Transverse colon (tissue), 4 donors: ENCODE results near the gene MYDGF. TPM values are rescaled to one million over a fixed set of nuclear protein-coding genes. Genes with fewer than 3 reads are reported as not detected.
A peak's percentile ranks its signal among the peaks of the same experiment; 100 is the strongest.

Experiments
- DNase-seq: peaks from one replicate; pipeline ENCODE4 v3.0.0-alpha.2; 2019
- H3K27ac ChIP-seq, 4 donors: fragments of 200-600 bp; sonication (generic); 2 replicates each; pipeline ENCODE4 v1.5.1; 2016 to 2018; ENCODE audit warnings: inconsistent platforms in 4 of 4
- H3K27me3 ChIP-seq: fragments of 200-600 bp; sonication (generic); 2 replicates; pipeline ENCODE4 v1.5.1; 2017; ENCODE audit warnings: inconsistent platforms
- H3K36me3 ChIP-seq, 4 donors: fragments of 200-600 bp; sonication (generic); 2 replicates each; pipeline ENCODE4 v1.5.1; 2017 to 2019; ENCODE audit warnings: inconsistent platforms in 4 of 4
- H3K4me1 ChIP-seq, 4 donors: fragments of 200-600 bp; sonication (generic); 2 replicates each; pipeline ENCODE4 v1.5.1; 2017 to 2020; ENCODE audit warnings: inconsistent platforms in 4 of 4
- H3K4me3 ChIP-seq, 4 donors: fragments of 200-600 bp; sonication (generic); 1 replicate in 1 of 4; 2 replicates in 3 of 4; pipeline versions ENCODE4 v1.5.1 to v1.6.1; 2017 to 2019; ENCODE audit warnings: inconsistent platforms in 4 of 4
- H3K9me3 ChIP-seq, 2 donors: fragments of 200-600 bp; sonication (generic); 2 replicates each; pipeline ENCODE4 v1.5.1; 2017 to 2019; ENCODE audit warnings: inconsistent platforms in 2 of 2
- CTCF ChIP-seq, 5 experiments: fragments of 200-600 bp in 3 of 5; fragments of 450-650 bp in 2 of 5; sonication (generic) in 3 of 5; IDR thresholded peaks; 1 replicate in 2 of 5; 2 replicates in 3 of 5; pipeline ENCODE4 v1.5.1; 2016 to 2017; ENCODE audit warnings: antibody characterized with exemption in 5 of 5, inconsistent platforms in 3 of 5, mild to moderate bottlenecking in 2 of 5, moderate library complexity in 1 of 5
- EP300 ChIP-seq: sonication (generic); formaldehyde crosslinking; IDR thresholded peaks from one replicate; pipeline ENCODE4 v1.6.1; 2017; ENCODE audit warnings: antibody characterized with exemption, low read depth
- POLR2A ChIP-seq: fragments of 450-650 bp; IDR thresholded peaks from one replicate; pipeline ENCODE4 v1.6.1; 2016; ENCODE audit warnings: antibody characterized with exemption, mild to moderate bottlenecking, moderate library complexity
- POLR2AphosphoS5 ChIP-seq, 3 donors: sonication (generic); formaldehyde crosslinking; IDR thresholded peaks; one replicate each; pipeline ENCODE4 v1.6.1; 2016; ENCODE audit warnings: antibody characterized with exemption in 3 of 3
- WGBS, 2 donors: methylation state at CpG; one replicate each; pipeline ENCODE4 v1.1.5; 2018; ENCODE audit warnings: low coverage in 1 of 2; 5-methylcytosine and 5-hydroxymethylcytosine counted together
- in situ Hi-C, 4 donors: fragments of 200-750 bp; cut with MboI; loops; one replicate each; pipeline versions ENCODE4 v1.15.0 to v1.15.1; 2017; ENCODE audit warnings: low sequenced_read_pairs in 3 of 4, low pct_ligation_motif_present in 1 of 4, low pct_unique_long_range_greater_than_20kb in 1 of 4
- intact Hi-C: fragments of 100-400 bp; cut with DNase I; formaldehyde crosslinking; loops from one replicate; pipeline ENCODE4 v1.15.1; 2023; ENCODE audit warnings: low total_unique reads
- total RNA-seq, 4 donors: library from RNA; depleted of rRNA; stranded (reverse); fragments of >200 nt; gene quantifications; one replicate each; pipeline ENCODE4 v1.1.0, GENCODE V29; 2016

Gene MYDGF
- total RNA-seq, 4 donors from 2014 or later, result 3.6 to 44.5 (median 22.0) TPM

GRCh38 chr19:4707322-4707721 is 37.2 kb upstream of the MYDGF start:
- Histone ChIP-seq H3K4me1 (peaks cover 0 to 16% (median 12%) of the 10 kb centered on the region in 4 donors), H3K4me3 (no peak overlapping the region), H3K36me3 (peaks cover 0 to 32% (median 11%) of the 10 kb centered on the region in 4 donors), H3K27me3 (no peaks in the 10 kb centered on the region), H3K9me3 (no peaks in the 10 kb centered on the region), H3K27ac (peak overlapping the region; percentile 50 to 76 (median 70))
- in situ Hi-C loops (no loop called here), intact Hi-C loops (no loop called here)
- 73% methylated on average over 12 of the region's 12 CpGs; no CpG with 5 or more reads in 1 of the 2 donors for WGBS, 2 donors
- no peak for DNase-seq
- TF ChIP-seq EP300 (no peak), CTCF (IDR thresholded peaks at IDR 0.05) (no peak), POLR2A (no peak), POLR2AphosphoS5 (IDR thresholded peaks at IDR 0.05) (no peak)

DNA sequence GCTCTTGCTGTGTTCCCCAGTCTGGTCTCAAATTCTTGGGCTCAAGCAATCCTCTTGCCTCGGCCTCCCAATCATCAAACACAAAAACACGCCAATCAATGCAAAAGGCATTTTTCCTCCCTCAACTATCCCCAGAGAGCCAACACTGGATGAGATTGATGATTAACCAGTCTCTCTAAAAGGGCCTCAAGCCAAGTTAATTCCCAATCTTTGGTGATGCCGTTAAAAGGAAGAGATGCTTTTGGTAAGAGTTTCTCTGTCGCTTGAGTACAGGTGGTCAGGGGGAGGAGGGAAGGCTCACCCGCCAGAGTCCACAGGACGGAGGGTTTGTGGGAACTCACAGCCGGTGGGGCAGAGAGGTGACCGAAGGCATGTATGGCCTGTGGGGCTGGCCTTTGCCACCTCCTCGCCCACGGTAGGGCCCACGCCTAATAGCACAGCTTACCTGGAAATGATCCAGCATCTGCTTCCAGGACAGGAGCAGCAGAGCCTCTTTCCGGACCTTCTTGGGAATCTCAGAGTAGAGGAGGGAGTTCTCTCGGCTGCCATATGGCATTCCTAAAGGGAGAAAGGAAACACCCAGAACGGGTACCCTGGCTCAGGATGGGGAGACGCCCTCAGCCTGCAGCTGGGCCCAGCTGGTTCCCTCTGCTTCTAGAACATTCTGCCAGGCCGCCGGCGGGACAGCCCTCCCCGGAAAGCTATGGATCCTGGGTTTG is 35.4 kb upstream of the MYDGF start:
- H3K4me1 ChIP-seq, result peaks cover 0 to 16% (median 12%) of the 10 kb centered on the region in 4 donors

GRCh38 chr19:4704317-4704673 is 34.2 kb upstream of the MYDGF start:
- no peak for DNase-seq
- in situ Hi-C loops (no loop called here), intact Hi-C loops (no loop called here)
- 91% methylated on average over 9 of the region's 9 CpGs; no CpG with 5 or more reads in 1 of the 2 donors for WGBS, 2 donors
- no peaks in the 10 kb centered on the region for H3K27me3 ChIP-seq
- H3K4me1 ChIP-seq, result peaks cover 0 to 16% (median 12%) of the 10 kb centered on the region in 4 donors
- TF ChIP-seq POLR2AphosphoS5 (IDR thresholded peaks at IDR 0.05) (no peak), EP300 (no peak), POLR2A (no peak), CTCF (IDR thresholded peaks at IDR 0.05) (no peak)
- peak overlapping the region in 1 of 4 donors; percentile 44 for H3K27ac ChIP-seq
- H3K9me3 ChIP-seq, result no peaks in the 10 kb centered on the region
- peaks cover 0 to 46% (median 22%) of the 10 kb centered on the region in 4 donors for H3K36me3 ChIP-seq
- H3K4me3 ChIP-seq, result no peak overlapping the region

More for the DNA sequence above, 35.4 kb upstream of the MYDGF start:
- TF ChIP-seq EP300 (no peak), POLR2A (no peak), POLR2AphosphoS5 (IDR thresholded peaks at IDR 0.05) (peak in 1 of 3 donors; percentile 21)
- in situ Hi-C loops (no loop called here), intact Hi-C loops (no loop called here)
- peaks cover 0 to 37% (median 18%) of the 10 kb centered on the region in 4 donors for H3K36me3 ChIP-seq
- H3K27me3 ChIP-seq, result no peaks in the 10 kb centered on the region
- DNase-seq, result no peak
- peak overlapping the region; percentile 34 to 76 (median 42) for H3K27ac ChIP-seq
- no peak overlapping the region for H3K4me3 ChIP-seq
- 40 to 63% methylated on average over 1 to 19 of the region's 19 CpGs for WGBS, 2 donors
- H3K9me3 ChIP-seq, result no peaks in the 10 kb centered on the region

DNA sequence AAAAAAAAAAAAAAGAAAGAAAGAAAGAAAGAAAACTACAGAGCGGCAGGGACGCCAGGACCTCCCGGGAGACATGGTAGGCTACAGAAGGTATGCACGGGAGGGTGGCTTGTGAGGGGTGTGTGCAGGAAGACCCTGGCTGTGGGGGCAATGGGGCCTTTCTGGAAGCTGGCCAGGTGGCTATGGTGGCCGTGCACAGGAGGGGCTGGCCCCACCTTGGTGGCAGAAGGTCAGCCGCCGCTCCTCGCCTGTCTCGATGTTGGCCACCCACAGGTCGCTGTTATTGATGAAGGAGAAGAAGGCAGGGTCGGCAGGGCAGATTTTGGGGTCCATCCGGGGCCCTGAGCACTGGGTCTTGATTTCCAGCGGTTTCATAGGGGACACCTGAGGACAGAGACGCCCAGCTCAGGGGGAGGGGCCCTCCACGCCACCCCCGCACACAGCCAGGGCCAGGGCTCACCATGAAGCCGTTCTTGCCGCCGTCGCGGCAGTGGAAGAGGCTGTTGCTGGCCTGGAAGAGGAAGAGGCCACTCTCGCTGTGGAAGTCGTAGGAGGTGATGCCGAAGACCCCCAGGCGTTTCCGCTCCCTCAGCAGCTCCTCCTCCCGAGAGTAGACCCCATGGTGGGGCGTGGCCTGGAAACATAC is 33.7 kb upstream of the MYDGF start:
- DNase-seq, result no peak
- H3K36me3 ChIP-seq, result peaks cover 0 to 49% (median 22%) of the 10 kb centered on the region in 4 donors
- in situ Hi-C loops, result no loop called here
- no peak overlapping the region for H3K4me3 ChIP-seq
- WGBS, 2 donors, result 77 to 94% methylated on average over 5 to 28 of the region's 28 CpGs
- H3K27me3 ChIP-seq, result no peaks in the 10 kb centered on the region
- peaks cover 0 to 16% (median 12%) of the 10 kb centered on the region in 4 donors for H3K4me1 ChIP-seq
- TF ChIP-seq POLR2A, result no peak
- TF ChIP-seq CTCF (IDR thresholded peaks at IDR 0.05), result no peak
- TF ChIP-seq EP300, result no peak
- no peak for TF ChIP-seq POLR2AphosphoS5 (IDR thresholded peaks at IDR 0.05)
- no peaks in the 10 kb centered on the region for H3K9me3 ChIP-seq
- intact Hi-C loops, result no loop called here
- H3K27ac ChIP-seq, result no peak overlapping the region
